Endothelial cell of umbilical vein (primary cell): ENCODE data around the gene CNTN5. TPM values are rescaled to one million over a fixed set of nuclear protein-coding genes. Genes with fewer than 3 reads are reported as not detected.

Experiments
- BruUV-seq: library from RNA; stranded (reverse); fragments of 400-500 nt; replicated peaks from 2 replicates; lab custom pipeline; 2021; lab: Mats Ljungman, UMichigan
- CTCF ChIA-PET: fragments of 300-600, 350-600 bp; sonication (Branson Sonifier 250); formaldehyde crosslinking; loops from one replicate; lab custom pipeline; 2021; ENCODE audit warnings: antibody characterized with exemption, inconsistent platforms; lab: Charles Lee
- POLR2A ChIA-PET: fragments of 300-600, 350-600 bp; sonication (Branson Sonifier 250); formaldehyde crosslinking; loops from one replicate; lab custom pipeline; 2021; ENCODE audit warnings: antibody characterized with exemption, inconsistent platforms; lab: Charles Lee
- DNase-seq: peaks from one replicate; pipeline ENCODE4 v3.0.0-alpha.2; 2011; ENCODE audit warnings: low read depth, low spot score
- FAIRE-seq: peaks from 2 replicates; lab custom pipeline; 2011; peaks lifted over from hg19 to GRCh38; lab: Jason Lieb, UNC
- H2AFZ ChIP-seq: 2 replicates; pipeline ENCODE4 v1.6.0; 2012; ENCODE audit warnings: low read depth, low read length, control low read depth, inconsistent platforms
- H3K27ac ChIP-seq: 2 replicates; pipeline ENCODE4 v1.5.1; 2011; ENCODE audit warnings: low read depth, mild to moderate bottlenecking, control low read depth, low read length, moderate library complexity; ENCODE audit not compliant: insufficient read depth
- H3K27me3 ChIP-seq, 2 experiments: 2 replicates each; pipeline versions ENCODE4 v1.6.0 to v1.6.1; 2011; ENCODE audit warnings: low read length in 2 of 2, mixed read lengths in 1 of 2; ENCODE audit not compliant: control insufficient read depth in 2 of 2, insufficient read depth in 2 of 2
- H3K36me3 ChIP-seq, 2 experiments: 2 replicates in 1 of 2; 3 replicates in 1 of 2; pipeline ENCODE4 v1.5.1; 2011; ENCODE audit warnings: low read length in 2 of 2, mild to moderate bottlenecking in 1 of 2, moderate library complexity in 1 of 2; ENCODE audit not compliant: control insufficient read depth in 2 of 2, insufficient read depth in 2 of 2; ENCODE audit errors: extremely low read depth in 1 of 2
- H3K4me1 ChIP-seq: 3 replicates; pipeline ENCODE4 v1.5.1; 2011; ENCODE audit warnings: mild to moderate bottlenecking, low read length; ENCODE audit not compliant: control insufficient read depth, insufficient read depth; ENCODE audit errors: extremely low read depth
- H3K4me2 ChIP-seq: 2 replicates; pipeline ENCODE4 v1.6.1; 2011; ENCODE audit warnings: low read length, control low read depth, mixed read lengths; ENCODE audit not compliant: insufficient read depth
- H3K4me3 ChIP-seq, 3 experiments: fragments of 200-600 bp in 1 of 3; sonication (generic), shearing (Covaris generic) in 1 of 3; replicated peaks in 1 of 3; 2 replicates each; pipeline ENCODE4 v1.5.1; 2011 to 2016; ENCODE audit warnings: control low read depth in 3 of 3, low read length in 3 of 3, mild to moderate bottlenecking in 2 of 3, inconsistent platforms in 1 of 3, low read depth in 1 of 3, moderate library complexity in 1 of 3; ENCODE audit not compliant: insufficient read depth in 1 of 3
- H3K79me2 ChIP-seq: 2 replicates; pipeline ENCODE4 v1.6.0; 2012; ENCODE audit warnings: low read length, inconsistent platforms; ENCODE audit not compliant: control insufficient read depth, insufficient read depth
- H3K9ac ChIP-seq: replicated peaks from 2 replicates; pipeline ENCODE3; 2011; ENCODE audit warnings: low read length, control low read depth; ENCODE audit not compliant: insufficient read depth; ENCODE audit errors: extremely low read depth
- H3K9me1 ChIP-seq: replicated peaks from 3 replicates; pipeline ENCODE4 v1.6.0; 2011; ENCODE audit warnings: mild to moderate bottlenecking, low read length; ENCODE audit not compliant: control insufficient read depth, insufficient read depth; ENCODE audit errors: extremely low read depth
- H3K9me3 ChIP-seq: replicated peaks from 2 replicates; pipeline ENCODE4 v1.5.1; 2012; ENCODE audit warnings: low read length, inconsistent platforms; ENCODE audit not compliant: control insufficient read depth, insufficient read depth
- H4K20me1 ChIP-seq: replicated peaks from 2 replicates; pipeline ENCODE3; 2011; ENCODE audit warnings: mild to moderate bottlenecking, low read length; ENCODE audit not compliant: control insufficient read depth, insufficient read depth; ENCODE audit errors: extremely low read depth
- CTCF ChIP-seq, 2 donors: IDR thresholded peaks; 1 replicate in 1 of 2; 2 replicates in 1 of 2; pipeline ENCODE4 v1.5.1; 2011; ENCODE audit warnings: low read length in 2 of 2, mild to moderate bottlenecking in 2 of 2, moderate library complexity in 2 of 2, control low read depth in 1 of 2, inconsistent platforms in 1 of 2, low read depth in 1 of 2; ENCODE audit not compliant: insufficient read depth in 1 of 2; ENCODE audit errors: extremely low read depth in 1 of 2
- EZH2 ChIP-seq: IDR thresholded peaks from 2 replicates; pipeline ENCODE4 v1.6.1; 2012; ENCODE audit warnings: borderline replicate concordance, low read depth, mild to moderate bottlenecking, moderate library complexity, low read length, inconsistent platforms; ENCODE audit not compliant: severe bottlenecking
- FOS ChIP-seq: IDR thresholded peaks from 2 replicates; pipeline ENCODE4 v1.6.1; 2011; ENCODE audit warnings: mild to moderate bottlenecking, low read length, moderate library complexity, borderline replicate concordance; ENCODE audit not compliant: insufficient read depth
- GATA2 ChIP-seq: IDR thresholded peaks from 2 replicates; pipeline ENCODE4 v1.7.0; 2011; ENCODE audit warnings: low read depth, mild to moderate bottlenecking, moderate library complexity, mixed read lengths, low read length; ENCODE audit not compliant: insufficient read length, insufficient read depth
- JUN ChIP-seq: IDR thresholded peaks from 2 replicates; pipeline ENCODE4 v1.6.1; 2011; ENCODE audit warnings: borderline replicate concordance, low read depth; ENCODE audit not compliant: insufficient read length, insufficient read depth
- MAX ChIP-seq: IDR thresholded peaks from 2 replicates; pipeline ENCODE4 v1.6.1; 2011; ENCODE audit not compliant: insufficient read depth, insufficient read length
- MYC ChIP-seq: IDR thresholded peaks from one replicate; pipeline ENCODE4 v1.6.1; 2011; ENCODE audit warnings: mild to moderate bottlenecking, low read depth, low read length
- POLR2A ChIP-seq: IDR thresholded peaks from 2 replicates; pipeline ENCODE4 v1.6.1; 2012; ENCODE audit warnings: low read depth, mild to moderate bottlenecking, control low read depth, low read length
- POLR2AphosphoS5 ChIP-seq: IDR thresholded peaks from 2 replicates; pipeline ENCODE4 v1.6.1; 2012; ENCODE audit warnings: low read depth, mild to moderate bottlenecking, control low read depth, low read length, moderate library complexity; ENCODE audit not compliant: insufficient read depth
- dilution Hi-C: fragments of 300-500 bp; cut with MboI; formaldehyde crosslinking; loops from one replicate; pipeline ENCODE4 v1.15.0; 2019; ENCODE audit warnings: low sequenced_read_pairs; ENCODE audit not compliant: extremely low pct_ligation_motif_present
- intact Hi-C: fragments of 100-400 bp; cut with micrococcal nuclease; formaldehyde crosslinking; loops from one replicate; pipeline ENCODE4 v1.10.0; 2022
- polyA plus RNA-seq, 4 experiments: library from polyadenylated mRNA; depleted of rRNA in 3 of 4; stranded (reverse) in 3 of 4; unstranded in 1 of 4; fragments of >200 nt; gene quantifications; 2 replicates each; pipeline versions ENCODE4 v1.2.1 to v1.2.3, GENCODE V29; 2011 to 2012; ENCODE audit warnings: missing spikeins in 1 of 4
- total RNA-seq: library from RNA; stranded (reverse); gene quantifications from 2 replicates; pipeline ENCODE4 v1.2.3, GENCODE V29; 2021

Gene CNTN5
- total and polyA plus RNA-seq, 2 donors (not counting 3 experiments of a cell fraction or from before 2014, with no cell fraction given) = not detected

- intact Hi-C loops (no loop called here), dilution Hi-C loops (no loop called here)
- no peaks in the 10 kb centered on the region for H3K79me2 ChIP-seq
- no peak overlapping the region for H3K4me3 ChIP-seq
- TF ChIP-seq MAX (no peak), GATA2 (no peak), POLR2AphosphoS5 (no peak), EZH2 (no peak), CTCF (IDR thresholded peaks at IDR 0.05; ENCODE audit: extremely low read depth in 1 of 2, insufficient read depth in 1 of 2, low read depth in 1 of 2, low read length in 2 of 2) (no peak), FOS (no peak), JUN (no peak), POLR2A (no peak), MYC (no peak)
- ChIA-PET POLR2A (no interaction called here), CTCF (no interaction called here)
- no peak overlapping the region for H2AFZ ChIP-seq
- BruUV-seq = no TSS peak
- peaks cover 6% of the 10 kb centered on the region for H3K9me3 ChIP-seq
- DNase-seq (no peak), FAIRE-seq (no peak)
- H3K27ac ChIP-seq = no peak overlapping the region
- H3K9me1 ChIP-seq = no peaks in the 10 kb centered on the region
- H3K9ac ChIP-seq = no peak overlapping the region
- no peaks in the 10 kb centered on the region for H3K4me1 ChIP-seq
- no peak overlapping the region for H3K4me2 ChIP-seq
- H3K27me3 ChIP-seq = no peaks in the 10 kb centered on the region
- H4K20me1 ChIP-seq = no peaks in the 10 kb centered on the region
- no peaks in the 10 kb centered on the region for H3K36me3 ChIP-seq
These were observed 895.3 kb downstream of the CNTN5 start for GRCh38 chr11:99916078-99916477.
